ENCODE measurements around the gene FAM118B. TPM values are rescaled to one million over a fixed set of nuclear protein-coding genes. Genes with fewer than 3 reads are reported as not detected.
A peak's percentile ranks its signal among the peaks of the same experiment; 100 is the strongest.

FAM118B gene
- total RNA-seq, 1 donor from 2014 or later: 28.4 TPM

GRCh38 chr11:126212089-126212660 lies 593 bp downstream of the FAM118B start:
- H3K4me3 Mint-ChIP-seq: peak overlapping the region; percentile 100

GRCh38 chr11:126214441-126214840 lies 2.9 kb downstream of the FAM118B start:
- Mint-ChIP-seq H3K9me3 (no peaks in the 10 kb centered on the region), H3K36me3 (ENCODE audit: low read depth) (peaks cover under 1% of the 10 kb centered on the region), H3K4me1 (peaks cover 37% of the 10 kb centered on the region), H3K27ac (ENCODE audit: unreplicated experiment) (no peak overlapping the region), H3K4me3 (peak overlapping the region; percentile 35), H3K27me3 (ENCODE audit: low read depth) (no peaks in the 10 kb centered on the region)
- TF ChIP-seq CTCF (conservative IDR thresholded peaks at IDR 0.05): no peak
- DNase-seq (ENCODE audit: low read depth, low spot score): no peak

More at GRCh38 chr11:126212089-126212660, 593 bp downstream of the FAM118B start:
- Mint-ChIP-seq H3K9me3 (no peaks in the 10 kb centered on the region), H3K27me3 (ENCODE audit: low read depth) (no peaks in the 10 kb centered on the region), H3K4me1 (peaks cover 37% of the 10 kb centered on the region), H3K27ac (ENCODE audit: unreplicated experiment) (peak overlapping the region; percentile 90), H3K36me3 (ENCODE audit: low read depth) (peaks cover 3% of the 10 kb centered on the region)
- TF ChIP-seq CTCF (conservative IDR thresholded peaks at IDR 0.05): no peak
- DNase-seq (ENCODE audit: low read depth, low spot score): no peak

GRCh38 chr11:126214841-126215240 lies 3.3 kb downstream of the FAM118B start:
- no peak overlapping the region for H3K27ac Mint-ChIP-seq (ENCODE audit: unreplicated experiment)
- H3K4me1 Mint-ChIP-seq: peaks cover 37% of the 10 kb centered on the region
- H3K36me3 Mint-ChIP-seq (ENCODE audit: low read depth): no peaks in the 10 kb centered on the region
- H3K4me3 Mint-ChIP-seq: peak overlapping the region; percentile 35
- DNase-seq (ENCODE audit: low read depth, low spot score): no peak
- no peak for TF ChIP-seq CTCF (conservative IDR thresholded peaks at IDR 0.05)
- H3K27me3 Mint-ChIP-seq (ENCODE audit: low read depth): no peaks in the 10 kb centered on the region
- H3K9me3 Mint-ChIP-seq: no peaks in the 10 kb centered on the region

- H3K9me3 Mint-ChIP-seq: no peaks in the 10 kb centered on the region
- H3K36me3 Mint-ChIP-seq (ENCODE audit: low read depth): no peaks in the 10 kb centered on the region
- TF ChIP-seq CTCF (conservative IDR thresholded peaks at IDR 0.05): no peak
- DNase-seq (ENCODE audit: low read depth, low spot score): no peak
- peak overlapping the region; percentile 35 for H3K4me3 Mint-ChIP-seq
- H3K27me3 Mint-ChIP-seq (ENCODE audit: low read depth): no peaks in the 10 kb centered on the region
- no peak overlapping the region for H3K27ac Mint-ChIP-seq (ENCODE audit: unreplicated experiment)
- peaks cover 21% of the 10 kb centered on the region for H3K4me1 Mint-ChIP-seq
Measured at GRCh38 chr11:126216526-126217305, 5.1 kb downstream of the FAM118B start.

- H3K9me3 Mint-ChIP-seq: no peaks in the 10 kb centered on the region
- no peak for TF ChIP-seq CTCF (conservative IDR thresholded peaks at IDR 0.05)
- no peak for DNase-seq (ENCODE audit: low read depth, low spot score)
- H3K36me3 Mint-ChIP-seq (ENCODE audit: low read depth): no peaks in the 10 kb centered on the region
- H3K4me3 Mint-ChIP-seq: no peak overlapping the region
- H3K27ac Mint-ChIP-seq (ENCODE audit: unreplicated experiment): no peak overlapping the region
- H3K27me3 Mint-ChIP-seq (ENCODE audit: low read depth): no peaks in the 10 kb centered on the region
- peaks cover 14% of the 10 kb centered on the region for H3K4me1 Mint-ChIP-seq
Measured at GRCh38 chr11:126217491-126217890, 5.9 kb downstream of the FAM118B start.

Measured in neural crest cell (in vitro differentiated cells).